Muscle layer of duodenum (tissue), 2 donors: ENCODE data around the gene RBM4B.
A peak's percentile ranks its signal among the peaks of the same experiment; 100 is the strongest.

Source experiments
- H3K27ac ChIP-seq: one replicate; pipeline ENCODE4 v1.7.0; 2013; ENCODE audit warnings: mild to moderate bottlenecking, low read length
- H3K27me3 ChIP-seq: one replicate; pipeline ENCODE4 v1.7.0; 2013; ENCODE audit warnings: low read depth, mild to moderate bottlenecking, control low read depth, low read length
- H3K36me3 ChIP-seq, 2 donors: one replicate each; pipeline ENCODE4 v1.7.0; 2013; ENCODE audit warnings: low read length in 2 of 2, control low read depth in 1 of 2, mild to moderate bottlenecking in 1 of 2; ENCODE audit not compliant: insufficient read depth in 2 of 2, control insufficient read depth in 1 of 2
- H3K4me1 ChIP-seq, 2 donors: one replicate each; pipeline ENCODE4 v1.7.0; 2013; ENCODE audit warnings: low read length in 2 of 2, mild to moderate bottlenecking in 2 of 2, control low read depth in 1 of 2, moderate library complexity in 1 of 2; ENCODE audit not compliant: insufficient read depth in 2 of 2, control insufficient read depth in 1 of 2
- H3K4me3 ChIP-seq, 2 donors: one replicate each; pipeline ENCODE4 v1.7.0; 2013; ENCODE audit warnings: low read length in 2 of 2, low read depth in 1 of 2, mild to moderate bottlenecking in 1 of 2
- H3K9me3 ChIP-seq, 2 donors: one replicate each; pipeline ENCODE4 v1.7.0; 2013; ENCODE audit warnings: low read length in 2 of 2, control low read depth in 1 of 2, mild to moderate bottlenecking in 1 of 2; ENCODE audit not compliant: control insufficient read depth in 1 of 2
- donor health status: healthy.

RBM4B gene

GRCh38 chr11:66683877-66684276 is 6.2 kb upstream of the RBM4B start:
- H3K4me1 ChIP-seq = no peaks in the 10 kb centered on the region
- no peaks in the 10 kb centered on the region for H3K9me3 ChIP-seq
- no peak overlapping the region for H3K4me3 ChIP-seq
- H3K27me3 ChIP-seq = no peaks in the 10 kb centered on the region
- H3K27ac ChIP-seq = no peak overlapping the region
- no peaks in the 10 kb centered on the region for H3K36me3 ChIP-seq

GRCh38 chr11:66680966-66681645 is 3.4 kb upstream of the RBM4B start:
- Histone ChIP-seq H3K9me3 (no peaks in the 10 kb centered on the region), H3K27me3 (no peaks in the 10 kb centered on the region)

GRCh38 chr11:66676931-66677598 is 622 bp downstream of the RBM4B start:
- no peaks in the 10 kb centered on the region for H3K9me3 ChIP-seq
- peaks cover 0 to 5% of the 10 kb centered on the region in 2 donors for H3K36me3 ChIP-seq
- no peaks in the 10 kb centered on the region for H3K27me3 ChIP-seq
- H3K4me3 ChIP-seq = peak overlapping the region; percentile 77 to 83
- peaks cover 20 to 37% of the 10 kb centered on the region in 2 donors for H3K4me1 ChIP-seq
- peak overlapping the region; percentile 96 for H3K27ac ChIP-seq

More at GRCh38 chr11:66680966-66681645, 3.4 kb upstream of the RBM4B start:
- H3K4me1 ChIP-seq = peaks cover 10 to 11% of the 10 kb centered on the region in 2 donors
- no peak overlapping the region for H3K27ac ChIP-seq
- H3K36me3 ChIP-seq = peaks cover 0 to 5% of the 10 kb centered on the region in 2 donors
- H3K4me3 ChIP-seq = no peak overlapping the region

GRCh38 chr11:66676282-66676919 is 1.3 kb downstream of the RBM4B start:
- H3K4me3 ChIP-seq = peak overlapping the region; percentile 77 to 83
- no peaks in the 10 kb centered on the region for H3K9me3 ChIP-seq
- H3K27ac ChIP-seq = no peak overlapping the region
- H3K4me1 ChIP-seq = peaks cover 20 to 37% of the 10 kb centered on the region in 2 donors
- no peaks in the 10 kb centered on the region for H3K27me3 ChIP-seq
- H3K36me3 ChIP-seq = peaks cover 0 to 5% of the 10 kb centered on the region in 2 donors

GRCh38 chr11:66674964-66675602 is 2.6 kb downstream of the RBM4B start:
- peak overlapping the region in 1 of 2 donors; percentile 17 for H3K4me3 ChIP-seq
- no peaks in the 10 kb centered on the region for H3K27me3 ChIP-seq
- peaks cover 20 to 37% of the 10 kb centered on the region in 2 donors for H3K4me1 ChIP-seq
- no peaks in the 10 kb centered on the region for H3K9me3 ChIP-seq
- H3K36me3 ChIP-seq = peaks cover 4 to 5% of the 10 kb centered on the region in 2 donors
- no peak overlapping the region for H3K27ac ChIP-seq

- Histone ChIP-seq H3K27ac (no peak overlapping the region), H3K27me3 (no peaks in the 10 kb centered on the region), H3K9me3 (no peaks in the 10 kb centered on the region), H3K4me1 (peaks cover 7 to 24% of the 10 kb centered on the region in 2 donors), H3K36me3 (peaks cover 19 to 27% of the 10 kb centered on the region in 2 donors), H3K4me3 (no peak overlapping the region)
Observed at GRCh38 chr11:66670816-66671215, 6.9 kb downstream of the RBM4B start.

GRCh38 chr11:66665369-66665768 is 12.3 kb downstream of the RBM4B start:
- Histone ChIP-seq H3K27ac (no peak overlapping the region), H3K36me3 (peaks cover 31 to 44% of the 10 kb centered on the region in 2 donors), H3K9me3 (no peaks in the 10 kb centered on the region), H3K27me3 (no peaks in the 10 kb centered on the region), H3K4me3 (no peak overlapping the region), H3K4me1 (no peaks in the 10 kb centered on the region)

GRCh38 chr11:66663741-66664296 is 13.9 kb downstream of the RBM4B start:
- H3K4me3 ChIP-seq = no peak overlapping the region
- H3K36me3 ChIP-seq = peaks cover 31 to 42% of the 10 kb centered on the region in 2 donors
- H3K27ac ChIP-seq = no peak overlapping the region
- no peaks in the 10 kb centered on the region for H3K4me1 ChIP-seq
- H3K9me3 ChIP-seq = no peaks in the 10 kb centered on the region
- H3K27me3 ChIP-seq = no peaks in the 10 kb centered on the region

- Histone ChIP-seq H3K4me1 (no peaks in the 10 kb centered on the region), H3K27me3 (no peaks in the 10 kb centered on the region), H3K4me3 (no peak overlapping the region), H3K36me3 (peaks cover 7 to 8% of the 10 kb centered on the region in 2 donors), H3K9me3 (no peaks in the 10 kb centered on the region), H3K27ac (no peak overlapping the region)
Observed at GRCh38 chr11:66659763-66660162, 17.9 kb downstream of the RBM4B start.

- Histone ChIP-seq H3K36me3 (peaks cover 17 to 25% of the 10 kb centered on the region in 2 donors), H3K27me3 (no peaks in the 10 kb centered on the region), H3K9me3 (no peaks in the 10 kb centered on the region), H3K27ac (no peak overlapping the region), H3K4me1 (no peaks in the 10 kb centered on the region), H3K4me3 (no peak overlapping the region)
Observed at GRCh38 chr11:66653123-66653522, 24.6 kb downstream of the RBM4B start.

- Histone ChIP-seq H3K4me1 (no peaks in the 10 kb centered on the region), H3K27ac (no peak overlapping the region), H3K27me3 (no peaks in the 10 kb centered on the region), H3K4me3 (no peak overlapping the region), H3K36me3 (peaks cover 17 to 27% of the 10 kb centered on the region in 2 donors), H3K9me3 (no peaks in the 10 kb centered on the region)
Observed at GRCh38 chr11:66652651-66653050, 25.0 kb downstream of the RBM4B start.
